H1 (cell line): ENCODE data around the gene CWH43. TPM values are rescaled to one million over a fixed set of nuclear protein-coding genes. Genes with fewer than 3 reads are reported as not detected.

Source experiments
- ASH2L ChIP-seq: fragments of 200-600, 300-600 bp; sonication (generic); IDR thresholded peaks from one replicate; pipeline ENCODE4 v1.7.1; 2017; ENCODE audit warnings: low read length
- CEBPB ChIP-seq: IDR thresholded peaks from 2 replicates; pipeline ENCODE4 v1.6.1; 2012; ENCODE audit warnings: low read depth, low read length
- EP300 ChIP-seq, 2 experiments: IDR thresholded peaks; 1 replicate in 1 of 2; 2 replicates in 1 of 2; pipeline ENCODE4 v1.6.1; 2011 to 2012; ENCODE audit warnings: low read depth in 2 of 2, low read length in 2 of 2, mild to moderate bottlenecking in 2 of 2, borderline replicate concordance in 1 of 2, inconsistent platforms in 1 of 2, moderate library complexity in 1 of 2
- EZH2 ChIP-seq: fragments of 200-600 bp; sonication (generic); IDR thresholded peaks from 2 replicates; pipeline ENCODE4 v1.7.1; 2012; ENCODE audit warnings: low read depth, mild to moderate bottlenecking, moderate library complexity, low read length, inconsistent platforms; ENCODE audit not compliant: severe bottlenecking
- HDAC6 ChIP-seq: IDR thresholded peaks from one replicate; pipeline ENCODE4 v1.7.1; 2012; ENCODE audit warnings: low read depth, mild to moderate bottlenecking, inconsistent platforms, low read length, moderate library complexity
- KDM1A ChIP-seq: fragments of 200-600, 300-600 bp; sonication (generic); IDR thresholded peaks from 2 replicates; pipeline ENCODE4 v1.7.1; 2016; ENCODE audit warnings: mild to moderate bottlenecking, low read length, borderline replicate concordance
- POU5F1 ChIP-seq: IDR thresholded peaks from 2 replicates; pipeline ENCODE4 v1.6.1; 2011; ENCODE audit warnings: low read depth, mild to moderate bottlenecking, low read length, moderate library complexity
- RAD21 ChIP-seq, 2 experiments: IDR thresholded peaks in 1 of 2; conservative IDR thresholded peaks in 1 of 2; 2 replicates each; pipeline ENCODE4 v1.6.1; 2011; ENCODE audit warnings: low read depth in 2 of 2, low read length in 2 of 2, improper control_type of control experiment in 1 of 2, inconsistent platforms in 1 of 2, mild to moderate bottlenecking in 1 of 2, moderate library complexity in 1 of 2
- RFX5 ChIP-seq: IDR thresholded peaks from 2 replicates; pipeline ENCODE4 v1.6.1; 2011; ENCODE audit warnings: low read depth, low read length, improper control_type of control experiment, borderline replicate concordance
- TAF1 ChIP-seq: IDR thresholded peaks from 2 replicates; pipeline ENCODE4 v1.6.1; 2011; ENCODE audit warnings: mild to moderate bottlenecking, low read depth, low read length
- polyA plus RNA-seq, 7 experiments: library from polyadenylated mRNA; depleted of rRNA in 3 of 7; stranded (reverse) in 5 of 7; unstranded in 2 of 7; fragments of >200 nt in 5 of 7; fragments of 200-250 nt in 2 of 7; gene quantifications; 1 replicate in 5 of 7; 2 replicates in 1 of 7; 4 replicates in 1 of 7; pipeline versions ENCODE4 v1.2.1 to v1.2.3, GENCODE V29; 2011 to 2013; ENCODE audit warnings: missing spikeins in 2 of 7, mixed read lengths in 2 of 7
- total RNA-seq: library from RNA; stranded (reverse); fragmentation: NEBNext Ultra II Directional; extraction: Animal tissue kit (Norgen Biotek cat#: 25700); gene quantifications from 2 replicates; pipeline ENCODE4 v1.2.1, GENCODE V29; 2021

The CWH43 gene
- total and polyA plus RNA-seq, 2 of the 8 experiments (the other 6 are each of a cell fraction or from before 2014, with no cell fraction given): not detected

- TF ChIP-seq KDM1A: no peak
- no peak for TF ChIP-seq HDAC6
- no peak for TF ChIP-seq CEBPB
- TF ChIP-seq EP300 (IDR thresholded peaks at IDR 0.05; ENCODE audit: borderline replicate concordance in 1 of 2, low read depth in 2 of 2, low read length in 2 of 2): no peak
- TF ChIP-seq EZH2: no peak
- no peak for TF ChIP-seq POU5F1
- peak; percentile 94 for TF ChIP-seq RAD21 (IDR thresholded peaks at IDR 0.05 in 1 of 2, conservative IDR thresholded peaks at IDR 0.05 in 1 of 2; ENCODE audit: low read depth in 2 of 2, low read length in 2 of 2)
- no peak for TF ChIP-seq TAF1
- no peak for TF ChIP-seq RFX5
- no peak for TF ChIP-seq ASH2L
Observed at GRCh38 chr4:48963042-48963679, 22.9 kb upstream of the CWH43 start (continued).
